ENCODE measurements around the gene EFCAB11.

The EFCAB11 gene

DNA sequence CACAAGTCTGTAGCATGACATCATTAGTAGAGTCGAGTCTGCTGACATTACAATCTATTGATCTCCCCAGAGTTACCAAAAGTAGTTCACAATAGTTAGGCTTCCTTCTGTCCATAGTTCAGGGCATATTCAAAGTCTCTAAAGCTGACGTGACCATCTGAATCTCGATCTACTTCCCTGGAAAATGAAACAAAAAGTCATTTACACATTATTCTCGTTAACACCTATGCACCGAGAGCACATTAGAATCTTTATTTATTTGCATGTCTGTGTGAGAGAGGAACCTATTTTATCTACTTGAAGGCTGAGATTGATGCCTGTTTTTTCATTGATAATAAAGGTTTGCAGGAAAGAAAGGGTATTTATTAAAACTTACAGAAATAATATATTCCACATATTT, 157.4 kb downstream of the EFCAB11 start:
- Histone ChIP-seq H3K4me2 (ENCODE audit: low read depth, low read length, poor library complexity, severe bottlenecking) (no peak overlapping the region), H3K27me3 (ENCODE audit: insufficient read depth, low read length, poor library complexity, severe bottlenecking) (no peaks in the 10 kb centered on the region), H3K79me2 (ENCODE audit: insufficient read depth, low read length) (no peaks in the 10 kb centered on the region), H3K4me3 (ENCODE audit: low read length, poor library complexity, severe bottlenecking) (no peak overlapping the region), H3K4me1 (ENCODE audit: insufficient read depth, low read length, poor library complexity, severe bottlenecking) (no peaks in the 10 kb centered on the region), H3K9me2 (replicated peaks; ENCODE audit: low read depth, low read length) (no peaks in the 10 kb centered on the region), H3F3A (ENCODE audit: low read depth) (no peaks in the 10 kb centered on the region), H2AFZ (ENCODE audit: low read length) (no peak overlapping the region), H3K36me3 (ENCODE audit: insufficient read depth, low read length) (no peaks in the 10 kb centered on the region), H4K20me1 (ENCODE audit: insufficient read depth, low read length, poor library complexity, severe bottlenecking) (no peaks in the 10 kb centered on the region), H3K9me3 (ENCODE audit: insufficient read depth, low read depth, low read length) (no peaks in the 10 kb centered on the region), H3K9ac (ENCODE audit: low read depth, low read length, poor library complexity, severe bottlenecking) (no peak overlapping the region)
- TF ChIP-seq, protein P1, sequence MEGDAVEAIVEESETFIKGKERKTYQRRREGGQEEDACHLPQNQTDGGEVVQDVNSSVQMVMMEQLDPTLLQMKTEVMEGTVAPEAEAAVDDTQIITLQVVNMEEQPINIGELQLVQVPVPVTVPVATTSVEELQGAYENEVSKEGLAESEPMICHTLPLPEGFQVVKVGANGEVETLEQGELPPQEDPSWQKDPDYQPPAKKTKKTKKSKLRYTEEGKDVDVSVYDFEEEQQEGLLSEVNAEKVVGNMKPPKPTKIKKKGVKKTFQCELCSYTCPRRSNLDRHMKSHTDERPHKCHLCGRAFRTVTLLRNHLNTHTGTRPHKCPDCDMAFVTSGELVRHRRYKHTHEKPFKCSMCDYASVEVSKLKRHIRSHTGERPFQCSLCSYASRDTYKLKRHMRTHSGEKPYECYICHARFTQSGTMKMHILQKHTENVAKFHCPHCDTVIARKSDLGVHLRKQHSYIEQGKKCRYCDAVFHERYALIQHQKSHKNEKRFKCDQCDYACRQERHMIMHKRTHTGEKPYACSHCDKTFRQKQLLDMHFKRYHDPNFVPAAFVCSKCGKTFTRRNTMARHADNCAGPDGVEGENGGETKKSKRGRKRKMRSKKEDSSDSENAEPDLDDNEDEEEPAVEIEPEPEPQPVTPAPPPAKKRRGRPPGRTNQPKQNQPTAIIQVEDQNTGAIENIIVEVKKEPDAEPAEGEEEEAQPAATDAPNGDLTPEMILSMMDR (conservative IDR thresholded peaks at IDR 0.05; ENCODE audit: low read length) = no peak
- TF ChIP-seq EZH2phosphoT487 (IDR thresholded peaks at IDR 0.05; ENCODE audit: borderline replicate concordance) = no peak

DNA sequence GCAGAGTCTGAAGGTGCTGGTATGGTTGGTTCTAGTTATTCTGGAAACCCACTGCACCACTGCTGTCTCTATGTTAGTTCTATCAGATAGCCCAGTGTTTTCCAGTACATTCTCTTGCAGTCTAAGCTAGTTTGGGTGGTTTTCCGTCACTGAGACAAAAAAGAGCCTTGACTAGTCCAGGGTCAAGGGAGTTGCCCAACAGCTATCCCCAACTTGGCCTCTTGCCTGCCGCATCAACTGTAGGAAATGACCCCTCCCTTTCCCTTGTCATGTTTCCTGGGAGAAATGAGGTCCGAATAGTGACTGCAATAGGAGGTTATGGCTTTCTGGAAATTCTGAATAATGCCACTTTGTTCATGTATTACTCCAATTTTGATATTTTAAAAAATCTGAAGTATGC, 160.4 kb downstream of the EFCAB11 start:
- H3K36me3 ChIP-seq (ENCODE audit: insufficient read depth, low read length) = no peaks in the 10 kb centered on the region
- no peaks in the 10 kb centered on the region for H3K4me1 ChIP-seq (ENCODE audit: insufficient read depth, low read length, poor library complexity, severe bottlenecking)
- H3K27me3 ChIP-seq (ENCODE audit: insufficient read depth, low read length, poor library complexity, severe bottlenecking) = no peaks in the 10 kb centered on the region
- no peaks in the 10 kb centered on the region for H4K20me1 ChIP-seq (ENCODE audit: insufficient read depth, low read length, poor library complexity, severe bottlenecking)
- H3K9me2 ChIP-seq (replicated peaks; ENCODE audit: low read depth, low read length) = no peaks in the 10 kb centered on the region
- H2AFZ ChIP-seq (ENCODE audit: low read length) = no peak overlapping the region
- H3K79me2 ChIP-seq (ENCODE audit: insufficient read depth, low read length) = no peaks in the 10 kb centered on the region
- H3K4me2 ChIP-seq (ENCODE audit: low read depth, low read length, poor library complexity, severe bottlenecking) = no peak overlapping the region
- TF ChIP-seq, protein P1 (conservative IDR thresholded peaks at IDR 0.05; ENCODE audit: low read length) = no peak
- TF ChIP-seq EZH2phosphoT487 (IDR thresholded peaks at IDR 0.05; ENCODE audit: borderline replicate concordance) = no peak
- H3K4me3 ChIP-seq (ENCODE audit: low read length, poor library complexity, severe bottlenecking) = no peak overlapping the region
- no peaks in the 10 kb centered on the region for H3F3A ChIP-seq (ENCODE audit: low read depth)
- H3K9ac ChIP-seq (ENCODE audit: low read depth, low read length, poor library complexity, severe bottlenecking) = no peak overlapping the region
- no peaks in the 10 kb centered on the region for H3K9me3 ChIP-seq (ENCODE audit: insufficient read depth, low read depth, low read length)

DNA sequence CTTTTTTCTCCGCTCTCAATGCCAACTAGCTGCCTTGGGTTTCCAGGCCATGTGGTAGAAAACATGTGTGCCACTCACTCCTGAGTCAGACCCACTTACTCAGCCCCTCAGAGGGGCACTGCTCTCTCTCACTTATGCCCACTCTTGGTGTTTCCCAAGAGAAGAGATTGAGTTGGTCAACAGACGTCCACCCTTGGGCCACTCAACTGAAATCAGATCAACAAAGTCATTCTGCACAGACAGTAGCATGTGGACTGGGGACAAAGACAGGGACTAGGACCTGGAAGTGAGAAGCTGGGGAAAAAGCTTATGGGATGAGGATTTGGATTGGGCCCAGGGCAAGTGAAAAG, 161.2 kb downstream of the EFCAB11 start:
- Histone ChIP-seq H3K36me3 (ENCODE audit: insufficient read depth, low read length) (no peaks in the 10 kb centered on the region), H2AFZ (ENCODE audit: low read length) (no peak overlapping the region), H3K27me3 (ENCODE audit: insufficient read depth, low read length, poor library complexity, severe bottlenecking) (no peaks in the 10 kb centered on the region), H3F3A (ENCODE audit: low read depth) (no peaks in the 10 kb centered on the region), H3K9me3 (ENCODE audit: insufficient read depth, low read depth, low read length) (no peaks in the 10 kb centered on the region), H3K9ac (ENCODE audit: low read depth, low read length, poor library complexity, severe bottlenecking) (no peak overlapping the region), H3K4me3 (ENCODE audit: low read length, poor library complexity, severe bottlenecking) (no peak overlapping the region), H3K79me2 (ENCODE audit: insufficient read depth, low read length) (no peaks in the 10 kb centered on the region), H3K4me2 (ENCODE audit: low read depth, low read length, poor library complexity, severe bottlenecking) (no peak overlapping the region), H3K9me2 (replicated peaks; ENCODE audit: low read depth, low read length) (no peaks in the 10 kb centered on the region), H4K20me1 (ENCODE audit: insufficient read depth, low read length, poor library complexity, severe bottlenecking) (no peaks in the 10 kb centered on the region), H3K4me1 (ENCODE audit: insufficient read depth, low read length, poor library complexity, severe bottlenecking) (no peaks in the 10 kb centered on the region)
- TF ChIP-seq EZH2phosphoT487 (IDR thresholded peaks at IDR 0.05; ENCODE audit: borderline replicate concordance) = no peak

DNA sequence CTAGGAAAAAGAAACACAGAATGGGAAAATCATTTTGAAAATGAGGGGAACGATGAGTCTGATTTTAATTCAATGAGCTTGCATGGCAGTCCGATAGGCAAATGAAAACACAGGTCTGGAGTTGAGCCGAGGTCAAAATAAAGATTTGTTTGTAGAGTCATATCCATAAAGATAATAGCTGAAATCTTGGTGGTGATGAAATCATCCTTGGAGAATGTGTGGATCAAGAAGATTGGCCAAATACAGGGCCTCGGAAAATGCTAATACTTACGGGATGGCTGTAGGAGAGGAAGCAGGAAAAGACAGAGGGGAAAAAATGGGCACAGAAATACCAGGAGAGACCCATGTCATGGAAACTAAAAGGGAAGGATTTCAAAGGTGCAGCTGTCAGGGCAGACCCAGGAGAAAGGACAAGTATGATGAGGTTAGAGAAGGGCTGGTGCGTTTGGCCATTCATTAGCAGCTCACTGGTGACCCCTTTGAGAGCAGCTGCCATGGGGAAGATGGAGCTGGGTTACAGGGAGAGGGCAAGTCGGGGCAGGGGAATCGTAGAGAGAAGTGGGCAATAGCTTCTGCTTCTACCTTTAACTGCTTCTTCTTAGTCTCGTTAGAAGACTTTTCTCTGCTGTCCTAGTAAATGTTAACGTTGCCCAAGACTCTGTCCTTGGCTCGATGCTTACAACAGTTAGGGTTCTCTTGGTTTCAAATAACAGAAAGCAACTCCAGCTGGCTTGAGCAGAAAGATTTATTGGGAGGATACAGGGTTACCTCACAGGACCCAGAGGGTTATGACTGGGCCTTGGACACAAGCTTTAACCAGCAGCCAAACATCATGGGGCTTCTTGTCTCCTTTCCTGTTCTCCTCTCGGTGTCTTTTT, 161.8 kb downstream of the EFCAB11 start:
- H3K9ac ChIP-seq (ENCODE audit: low read depth, low read length, poor library complexity, severe bottlenecking) = no peak overlapping the region
- H3K9me3 ChIP-seq (ENCODE audit: insufficient read depth, low read depth, low read length) = no peaks in the 10 kb centered on the region

More for the DNA sequence above, 161.8 kb downstream of the EFCAB11 start:
- Histone ChIP-seq H3K4me1 (ENCODE audit: insufficient read depth, low read length, poor library complexity, severe bottlenecking) (no peaks in the 10 kb centered on the region), H3K9me2 (replicated peaks; ENCODE audit: low read depth, low read length) (no peaks in the 10 kb centered on the region), H3K4me3 (ENCODE audit: low read length, poor library complexity, severe bottlenecking) (no peak overlapping the region), H3K27me3 (ENCODE audit: insufficient read depth, low read length, poor library complexity, severe bottlenecking) (no peaks in the 10 kb centered on the region), H2AFZ (ENCODE audit: low read length) (no peak overlapping the region), H3K36me3 (ENCODE audit: insufficient read depth, low read length) (no peaks in the 10 kb centered on the region), H3F3A (ENCODE audit: low read depth) (no peaks in the 10 kb centered on the region), H4K20me1 (ENCODE audit: insufficient read depth, low read length, poor library complexity, severe bottlenecking) (no peaks in the 10 kb centered on the region), H3K79me2 (ENCODE audit: insufficient read depth, low read length) (no peaks in the 10 kb centered on the region), H3K4me2 (ENCODE audit: low read depth, low read length, poor library complexity, severe bottlenecking) (no peak overlapping the region)
- TF ChIP-seq, protein P1 (conservative IDR thresholded peaks at IDR 0.05; ENCODE audit: low read length) = no peak
- no peak for TF ChIP-seq EZH2phosphoT487 (IDR thresholded peaks at IDR 0.05; ENCODE audit: borderline replicate concordance)
